GM18526 (cell line): Measurements from ENCODE around the gene GSG1L.

Source experiments
- POLR2A ChIP-seq: IDR thresholded peaks from 3 replicates; pipeline ENCODE4 v1.6.1; 2011; ENCODE audit not compliant: insufficient read length; ENCODE audit errors: extremely low read depth

Gene GSG1L

DNA sequence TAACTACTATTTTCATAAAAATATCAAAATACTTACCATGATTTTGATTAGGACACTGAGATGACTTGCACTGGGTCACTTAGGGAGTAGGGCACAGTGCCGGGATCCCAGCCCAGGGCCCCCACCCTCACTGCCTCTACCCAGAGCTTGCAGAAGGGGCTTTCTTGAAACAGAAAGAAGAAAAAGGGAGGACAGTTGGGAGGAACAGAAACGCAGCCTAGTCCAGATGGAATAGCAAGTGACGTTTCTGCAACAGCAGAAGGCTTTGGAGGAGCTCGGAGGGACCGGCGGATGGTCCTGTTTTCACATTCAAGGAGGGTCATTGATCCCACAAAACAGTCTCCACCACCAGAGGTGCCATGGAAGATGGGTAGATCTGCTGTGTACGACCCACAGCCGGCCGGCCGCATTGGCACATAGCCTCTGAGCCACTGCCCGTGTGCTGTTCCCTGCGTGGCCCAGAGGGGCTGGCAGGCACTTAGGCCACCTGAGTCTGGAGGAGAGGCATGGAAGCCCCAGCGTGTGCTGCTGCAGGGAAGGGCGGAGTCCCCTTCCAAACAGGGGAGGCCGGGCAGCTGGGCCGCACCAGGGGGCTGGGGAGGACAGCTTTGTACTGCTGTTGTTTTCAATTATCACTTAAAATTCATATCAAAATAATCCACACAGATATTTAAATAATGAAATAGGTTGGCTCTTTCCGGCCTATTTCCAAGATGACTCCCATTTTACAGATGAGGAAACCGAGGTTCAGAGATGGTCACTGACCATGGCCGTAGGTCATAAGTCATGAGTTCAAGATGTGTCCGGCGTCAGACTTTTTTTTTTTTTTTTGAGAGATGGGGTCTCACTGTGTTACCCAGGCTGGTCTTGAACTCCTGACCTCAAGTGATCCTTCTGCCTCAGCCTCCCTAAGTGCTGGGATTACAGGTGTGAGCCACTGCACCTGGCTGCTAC lies 22.9 kb upstream of the GSG1L start:
- no peak for TF ChIP-seq POLR2A

DNA sequence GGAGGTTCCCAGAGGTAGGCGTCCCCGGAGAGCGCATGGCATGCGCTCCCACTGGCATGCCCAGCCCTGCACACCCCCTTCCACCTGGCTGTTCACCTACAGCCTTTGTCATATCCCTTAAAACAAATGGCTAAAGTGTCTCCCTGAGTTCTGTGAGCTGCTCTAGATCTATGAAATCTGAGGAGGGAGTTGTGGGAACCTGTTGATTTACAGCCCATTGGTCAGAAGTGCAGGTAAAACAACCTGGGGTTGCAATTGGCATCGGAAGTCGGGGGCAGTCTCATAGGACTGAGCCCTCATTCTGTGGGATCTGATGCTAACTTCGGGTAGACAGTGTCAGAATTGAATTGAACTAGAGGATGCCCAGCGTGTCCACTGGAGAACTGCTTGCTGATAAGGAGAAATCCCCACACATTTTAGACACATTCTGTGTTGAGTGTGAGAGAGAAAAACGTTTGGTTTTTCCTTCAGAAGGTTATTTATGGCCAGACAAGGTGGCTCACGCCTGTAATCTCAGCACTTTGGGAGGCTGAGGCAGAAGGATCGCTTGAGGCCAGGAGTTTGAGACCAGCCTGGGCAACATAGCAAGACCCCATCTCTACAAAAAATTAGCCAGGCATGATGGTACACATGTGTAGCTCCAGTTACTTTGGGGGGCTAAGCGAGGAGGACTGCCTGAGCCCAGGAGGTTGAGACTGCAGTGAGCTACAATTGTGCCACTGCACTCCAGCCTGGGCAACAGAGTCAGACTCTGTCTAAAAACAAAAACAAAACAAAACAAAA lies 22.1 kb upstream of the GSG1L start:
- no peak for TF ChIP-seq POLR2A

DNA sequence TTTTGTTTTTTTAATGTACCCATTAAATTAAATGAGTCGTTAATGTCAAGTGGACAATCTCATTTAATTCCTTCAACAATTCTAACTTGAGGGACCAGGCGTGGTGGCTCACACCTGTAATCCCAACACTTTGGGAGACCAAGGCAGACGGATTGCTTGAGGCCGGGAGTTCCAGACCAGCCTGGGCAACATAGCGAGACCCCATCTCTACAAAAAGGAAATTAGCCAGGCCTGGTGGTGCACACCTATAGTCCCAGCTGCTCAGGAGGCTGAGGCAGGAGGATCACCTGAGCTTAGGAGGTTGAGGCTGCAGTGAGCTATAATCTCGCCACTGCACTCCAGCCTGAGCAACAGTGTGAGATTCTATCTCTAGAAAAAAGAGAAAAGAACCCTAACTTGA lies 20.7 kb upstream of the GSG1L start:
- no peak for TF ChIP-seq POLR2A

DNA sequence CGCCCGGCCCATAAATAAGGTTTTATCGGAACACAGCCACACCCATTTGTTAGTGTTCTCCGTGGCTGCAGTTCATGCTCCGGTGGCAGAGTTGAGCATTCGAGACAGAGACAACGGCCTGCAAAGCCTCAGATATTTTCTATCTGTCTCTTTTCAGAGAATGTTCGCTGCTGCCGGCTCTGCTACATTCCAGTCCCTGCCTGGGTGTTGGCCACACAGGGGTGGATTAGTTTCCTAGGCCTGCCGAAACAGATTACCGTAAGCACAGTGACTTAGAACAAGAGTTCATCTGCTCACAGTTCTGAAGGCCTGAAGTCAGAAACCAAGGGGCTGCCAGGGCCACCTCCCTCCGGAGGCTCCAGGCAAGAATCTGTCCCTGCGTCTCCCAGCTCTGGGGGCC lies 19.1 kb upstream of the GSG1L start:
- TF ChIP-seq POLR2A: no peak

GRCh38 chr16:28081391-28081968 lies 18.0 kb upstream of the GSG1L start:
- no peak for TF ChIP-seq POLR2A

- no peak for TF ChIP-seq POLR2A
Measured at GRCh38 chr16:28078261-28078660, 14.7 kb upstream of the GSG1L start.

- TF ChIP-seq POLR2A: no peak
Measured at GRCh38 chr16:28073836-28074235, 10.3 kb upstream of the GSG1L start.

DNA sequence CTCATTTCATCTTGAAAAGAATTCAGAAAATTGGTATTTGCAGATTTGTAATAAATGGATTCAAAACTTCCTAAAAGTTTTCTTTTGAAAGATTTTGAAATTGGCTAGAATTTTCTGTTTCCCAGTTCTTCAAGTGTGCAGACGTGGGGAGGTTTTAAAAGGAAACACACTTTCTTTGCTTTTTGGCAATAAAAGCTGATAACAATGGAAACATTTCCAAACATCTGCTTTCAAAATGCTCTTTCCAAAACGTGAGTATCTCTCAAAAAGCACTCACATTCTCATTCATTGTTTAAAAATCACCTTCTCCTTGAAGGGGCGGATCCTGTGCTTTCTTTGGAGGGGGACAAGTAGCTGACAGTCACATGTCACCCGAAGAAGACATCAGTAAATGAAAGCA lies 8.6 kb upstream of the GSG1L start:
- TF ChIP-seq POLR2A: no peak

- no peak for TF ChIP-seq POLR2A
Measured at GRCh38 chr16:28069971-28070794, 6.7 kb upstream of the GSG1L start.

DNA sequence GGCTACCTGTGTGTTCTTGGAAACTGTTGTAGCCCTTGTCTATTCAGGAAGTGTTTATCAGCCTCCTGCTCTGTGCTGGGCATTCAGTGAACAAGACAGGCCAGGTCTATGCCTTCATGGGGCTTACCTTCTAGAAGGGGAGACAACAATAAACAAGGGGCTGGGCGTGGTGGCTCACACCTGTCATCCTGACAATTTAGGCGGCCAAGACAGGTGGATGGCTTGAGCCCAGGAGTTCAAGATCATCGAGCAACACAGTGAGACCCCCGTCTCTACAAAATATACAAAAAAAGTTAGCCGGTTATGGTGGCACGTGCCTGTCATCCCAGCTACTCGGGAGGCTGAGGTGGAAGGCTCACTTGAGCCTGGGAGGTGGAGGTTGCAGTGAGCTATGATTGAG lies 5.5 kb upstream of the GSG1L start:
- no peak for TF ChIP-seq POLR2A

DNA sequence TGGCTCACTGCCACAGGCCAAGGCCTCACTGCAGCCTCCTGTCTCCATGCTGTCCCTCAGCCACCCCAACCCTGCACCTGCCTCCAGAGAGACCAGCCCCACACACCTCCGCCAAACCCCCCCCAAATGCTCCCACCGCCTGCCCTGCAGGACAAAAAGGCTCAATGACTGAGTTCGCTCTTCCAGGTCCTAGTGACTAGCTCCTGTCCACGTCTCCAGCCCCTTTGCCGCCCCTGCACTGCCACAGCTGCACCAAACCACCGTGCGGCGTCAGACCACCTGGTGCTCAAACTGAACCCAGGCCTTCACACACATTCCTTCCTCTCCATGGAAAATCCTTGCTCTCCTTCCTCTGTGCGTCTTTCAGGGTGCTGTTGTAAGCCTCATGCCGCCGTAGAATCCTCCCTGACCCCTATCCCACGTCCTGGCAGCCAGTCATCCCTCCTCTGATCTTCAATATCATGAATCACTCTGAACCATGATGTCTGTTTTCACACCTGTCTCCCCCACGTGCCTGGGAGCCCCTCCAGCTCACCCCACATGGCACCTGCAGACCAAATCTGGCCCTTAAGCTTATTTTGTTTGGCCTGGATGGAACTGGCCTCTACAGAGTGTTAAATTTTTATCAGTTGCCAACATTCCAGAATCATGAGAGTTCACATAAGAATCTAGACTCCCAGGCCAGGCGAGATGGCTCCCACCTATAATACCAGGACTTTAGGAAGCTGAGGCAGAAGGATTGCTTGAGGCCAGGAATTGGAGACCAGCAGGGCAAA lies 4.3 kb upstream of the GSG1L start:
- TF ChIP-seq POLR2A: no peak

DNA sequence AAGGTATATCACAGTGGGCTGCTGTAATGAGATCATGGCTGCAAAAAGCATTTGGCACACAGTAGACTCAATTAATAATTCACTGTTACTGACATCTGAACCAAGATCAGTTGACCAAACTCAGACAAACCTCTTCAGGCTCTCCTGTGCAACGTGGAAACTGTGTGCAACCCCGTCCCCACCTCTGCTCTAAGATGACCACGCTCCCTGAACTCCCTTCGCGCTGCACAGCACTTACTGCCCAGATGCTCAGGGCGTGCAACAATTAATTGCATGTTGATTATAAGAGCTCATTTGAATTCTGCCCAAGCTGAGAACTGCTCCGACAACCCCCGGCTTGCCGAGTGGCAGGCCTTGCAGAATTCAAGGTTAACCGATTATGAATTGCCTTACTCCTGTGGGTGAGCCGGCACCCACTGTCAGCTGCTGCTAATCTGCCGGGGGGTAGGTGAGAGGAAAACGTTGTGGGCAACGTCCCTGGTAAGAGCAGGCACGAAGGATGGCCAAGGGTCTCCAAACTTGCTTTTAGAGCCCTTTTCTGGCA lies 1.3 kb upstream of the GSG1L start:
- TF ChIP-seq POLR2A: no peak

- TF ChIP-seq POLR2A: no peak
Measured at GRCh38 chr16:28064150-28064549, 636 bp upstream of the GSG1L start.
